Measurements from ENCODE around the gene SASH3. TPM values are rescaled to one million over a fixed set of nuclear protein-coding genes. Genes with fewer than 3 reads are reported as not detected.

Gene SASH3
- total and polyA plus RNA-seq, 2 donors (not counting 1 experiment from before 2014, with no cell fraction given), result not detected

DNA sequence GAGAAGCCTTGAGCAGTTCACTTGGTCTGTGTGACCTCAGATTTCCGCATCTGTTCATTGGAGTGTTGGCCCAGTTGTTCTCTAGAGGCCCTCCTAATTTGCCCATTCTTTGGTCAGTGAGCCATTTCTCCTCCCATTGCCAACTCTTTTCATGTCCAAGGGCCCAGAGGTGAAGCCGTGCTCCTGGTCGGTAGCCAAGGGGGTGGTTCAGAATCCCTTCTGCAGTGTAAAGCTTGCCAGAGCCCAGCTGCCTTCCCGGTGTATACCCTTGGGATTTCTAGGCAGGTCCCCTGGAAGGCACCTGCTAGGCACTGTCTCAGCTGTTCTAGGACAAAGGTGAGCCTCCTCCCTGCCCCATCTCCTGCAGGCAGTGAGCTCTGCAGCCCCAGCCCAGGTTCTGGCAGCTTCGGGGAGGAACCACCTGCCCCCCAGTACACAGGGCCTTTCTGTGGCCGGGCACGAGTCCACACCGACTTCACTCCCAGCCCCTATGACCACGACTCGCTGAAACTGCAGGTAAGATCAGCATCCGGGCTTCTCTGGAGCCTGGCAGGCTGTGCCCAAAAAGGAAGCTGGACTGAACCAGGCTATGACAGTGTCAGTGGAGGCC is 12.3 kb downstream of the SASH3 start:
- Histone ChIP-seq H3K4me1 (ENCODE audit: control insufficient read depth, extremely low read depth, insufficient read depth, low read length) (no peaks in the 10 kb centered on the region), H3K4me3 (replicated peaks in 1 of 4; ENCODE audit: control extremely low read depth in 1 of 4, insufficient read depth in 1 of 4, low read depth in 3 of 4, low read length in 4 of 4) (no peak overlapping the region), H3K4me2 (ENCODE audit: extremely low read depth, insufficient read depth, low read length) (no peak overlapping the region), H3K27me3 (ENCODE audit: control insufficient read depth, insufficient read depth, low read length) (no peaks in the 10 kb centered on the region), H3K27ac (ENCODE audit: insufficient read depth, low read length) (no peak overlapping the region), H3K79me2 (ENCODE audit: control insufficient read depth, insufficient read depth, low read length) (no peaks in the 10 kb centered on the region), H3K36me3 (ENCODE audit: control insufficient read depth, insufficient read depth, low read length) (no peaks in the 10 kb centered on the region), H3K9me3 (ENCODE audit: control insufficient read depth, insufficient read depth, low read depth, low read length) (no peaks in the 10 kb centered on the region), H3K9ac (ENCODE audit: insufficient read depth, low read length) (no peak overlapping the region), H4K20me1 (ENCODE audit: control insufficient read depth, extremely low read depth, insufficient read depth, low read length) (no peaks in the 10 kb centered on the region), H2AFZ (ENCODE audit: low read length) (no peak overlapping the region)
- DNase-seq (ENCODE audit: low read depth in 2 of 2), result no peak
- TF ChIP-seq EZH2 (IDR thresholded peaks at IDR 0.05; ENCODE audit: low read length, missing control alignments) (no peak), CTCF (conservative IDR thresholded peaks at IDR 0.05 in 1 of 2, IDR thresholded peaks at IDR 0.05 in 1 of 2; ENCODE audit: low read depth in 1 of 2, low read length in 2 of 2) (no peak)

DNA sequence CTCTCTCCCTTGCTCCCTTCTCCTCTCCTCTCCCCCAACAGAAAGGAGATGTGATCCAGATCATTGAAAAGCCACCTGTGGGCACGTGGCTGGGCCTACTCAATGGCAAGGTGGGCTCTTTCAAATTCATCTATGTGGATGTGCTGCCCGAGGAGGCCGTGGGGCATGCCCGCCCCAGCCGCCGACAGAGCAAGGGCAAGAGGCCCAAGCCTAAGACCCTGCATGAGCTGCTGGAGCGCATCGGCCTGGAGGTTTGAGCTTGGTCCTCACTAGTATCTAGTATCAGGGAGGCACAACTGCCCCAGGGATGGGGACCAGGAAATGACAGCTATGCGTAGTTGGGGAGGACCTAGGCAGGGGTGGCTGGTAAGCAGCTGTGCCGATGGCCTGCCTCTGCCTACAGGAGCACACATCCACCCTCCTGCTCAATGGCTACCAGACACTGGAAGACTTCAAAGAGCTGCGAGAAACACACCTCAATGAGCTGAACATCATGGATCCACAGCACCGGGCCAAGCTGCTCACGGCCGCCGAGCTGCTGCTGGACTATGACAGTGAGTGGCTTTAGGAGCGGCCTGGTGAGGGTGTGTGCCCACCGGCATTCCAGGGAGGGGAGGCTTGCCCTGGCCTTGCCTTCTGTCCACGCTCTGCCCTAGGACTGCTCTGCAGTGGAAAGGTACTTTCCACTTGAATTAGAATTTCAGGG is 13.0 kb downstream of the SASH3 start:
- no peak overlapping the region for H3K4me3 ChIP-seq (replicated peaks in 1 of 4; ENCODE audit: control extremely low read depth in 1 of 4, insufficient read depth in 1 of 4, low read depth in 3 of 4, low read length in 4 of 4)

More for the DNA sequence above, 13.0 kb downstream of the SASH3 start:
- Histone ChIP-seq H3K4me2 (ENCODE audit: extremely low read depth, insufficient read depth, low read length) (no peak overlapping the region), H3K79me2 (ENCODE audit: control insufficient read depth, insufficient read depth, low read length) (no peaks in the 10 kb centered on the region), H2AFZ (ENCODE audit: low read length) (no peak overlapping the region), H3K9ac (ENCODE audit: insufficient read depth, low read length) (no peak overlapping the region), H3K27me3 (ENCODE audit: control insufficient read depth, insufficient read depth, low read length) (no peaks in the 10 kb centered on the region), H3K27ac (ENCODE audit: insufficient read depth, low read length) (no peak overlapping the region), H4K20me1 (ENCODE audit: control insufficient read depth, extremely low read depth, insufficient read depth, low read length) (no peaks in the 10 kb centered on the region), H3K36me3 (ENCODE audit: control insufficient read depth, insufficient read depth, low read length) (no peaks in the 10 kb centered on the region), H3K9me3 (ENCODE audit: control insufficient read depth, insufficient read depth, low read depth, low read length) (no peaks in the 10 kb centered on the region), H3K4me1 (ENCODE audit: control insufficient read depth, extremely low read depth, insufficient read depth, low read length) (no peaks in the 10 kb centered on the region)
- TF ChIP-seq EZH2 (IDR thresholded peaks at IDR 0.05; ENCODE audit: low read length, missing control alignments), result no peak
- no peak for TF ChIP-seq CTCF (conservative IDR thresholded peaks at IDR 0.05 in 1 of 2, IDR thresholded peaks at IDR 0.05 in 1 of 2; ENCODE audit: low read depth in 1 of 2, low read length in 2 of 2)
- DNase-seq (ENCODE audit: low read depth in 2 of 2), result no peak

Measured in fibroblast of lung (primary cell).